NK-92 (cell line): ENCODE measurements around the gene ZNF282.
"Not testable (repeated sequence)": the region's sequence is repeated elsewhere in the genome, so short reads cannot be mapped to it uniquely, and the experiment has no call there.

Experiments used
- DNase-seq: peaks from one replicate; lab custom pipeline; 2025; ENCODE audit not compliant: unreplicated experiment; lab: John Stamatoyannopoulos, UW

ZNF282 gene

GRCh38 chr7:149223176-149223575 is 27.8 kb downstream of the ZNF282 start:
- DNase-seq = no peak

GRCh38 chr7:149223761-149224160 is 28.4 kb downstream of the ZNF282 start:
- no peak for DNase-seq

GRCh38 chr7:149224352-149224751 is 29.0 kb downstream of the ZNF282 start:
- DNase-seq = no peak

- DNase-seq = no peak
These were observed 29.8 kb downstream of the ZNF282 start for GRCh38 chr7:149225106-149225505.

GRCh38 chr7:149225656-149226055 is 30.3 kb downstream of the ZNF282 start:
- DNase-seq = no peak

- not testable (repeated sequence) for DNase-seq
These were observed 31.0 kb downstream of the ZNF282 start for GRCh38 chr7:149226366-149226765.

GRCh38 chr7:149226840-149227494 is 31.6 kb downstream of the ZNF282 start:
- no peak for DNase-seq

GRCh38 chr7:149228831-149229471 is 33.6 kb downstream of the ZNF282 start:
- no peak for DNase-seq

- no peak for DNase-seq
These were observed 34.2 kb downstream of the ZNF282 start for GRCh38 chr7:149229526-149229925.

- DNase-seq = no peak
These were observed 37.0 kb downstream of the ZNF282 start for GRCh38 chr7:149232362-149232761.

GRCh38 chr7:149233655-149234204 is 38.4 kb downstream of the ZNF282 start:
- DNase-seq = not testable (repeated sequence)

- no peak for DNase-seq
These were observed 42.2 kb downstream of the ZNF282 start for GRCh38 chr7:149237502-149237901.

- no peak for DNase-seq
These were observed 42.7 kb downstream of the ZNF282 start for GRCh38 chr7:149238051-149238450.

GRCh38 chr7:149239345-149240143 is 44.2 kb downstream of the ZNF282 start, which contains the start of gene ZNF212:
TSS of gene ZNF212 (plus strand) at chr7:149239651. CDS start at chr7:149239779, 128 bp downstream.
- peak; percentile 48 for DNase-seq

- no peak for DNase-seq
These were observed 45.3 kb downstream of the ZNF282 start for GRCh38 chr7:149240637-149241036.

- no peak for DNase-seq
These were observed 46.4 kb downstream of the ZNF282 start for GRCh38 chr7:149241696-149242095.

- no peak for DNase-seq
These were observed 49.9 kb downstream of the ZNF282 start for GRCh38 chr7:149245244-149245643.

GRCh38 chr7:149245744-149246143 is 50.4 kb downstream of the ZNF282 start:
- no peak for DNase-seq

GRCh38 chr7:149248777-149249176 is 53.4 kb downstream of the ZNF282 start:
- DNase-seq = no peak

- not testable (repeated sequence) for DNase-seq
These were observed 54.8 kb downstream of the ZNF282 start for GRCh38 chr7:149250151-149250550.

- not testable (repeated sequence) for DNase-seq
These were observed 56.2 kb downstream of the ZNF282 start for GRCh38 chr7:149251518-149251917.
